Ishikawa (cell line): ENCODE measurements around the gene ZFP69B.

Experiments used
- TCF12 ChIP-seq: IDR thresholded peaks from 2 replicates; pipeline ENCODE4 v1.6.1; 2012; ENCODE audit warnings: low read depth
- TF ChIP-seq, protein P1 (sequence below): IDR thresholded peaks from 2 replicates; pipeline ENCODE4 v1.6.1; 2012

- TF ChIP-seq, protein P1, sequence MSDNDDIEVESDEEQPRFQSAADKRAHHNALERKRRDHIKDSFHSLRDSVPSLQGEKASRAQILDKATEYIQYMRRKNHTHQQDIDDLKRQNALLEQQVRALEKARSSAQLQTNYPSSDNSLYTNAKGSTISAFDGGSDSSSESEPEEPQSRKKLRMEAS = no peak
- no peak for TF ChIP-seq TCF12
These were observed 18.9 kb upstream of the ZFP69B start for GRCh38 chr1:40431385-40431784.
